Fibroblast of the aortic adventitia (primary cell): ENCODE results near the gene ZNF768. TPM values are rescaled to one million over a fixed set of nuclear protein-coding genes. Genes with fewer than 3 reads are reported as not detected.

ENCODE experiments used
- DNase-seq: peaks from one replicate; pipeline ENCODE4 v3.0.0-alpha.2; 2010; ENCODE audit warnings: low read depth
- H3K4me3 ChIP-seq: 2 replicates; pipeline ENCODE4 v1.5.1; 2011; ENCODE audit warnings: low read depth, mild to moderate bottlenecking, control low read depth, low read length, moderate library complexity
- CTCF ChIP-seq: IDR thresholded peaks from 2 replicates; pipeline ENCODE4 v1.5.1; 2011; ENCODE audit warnings: mild to moderate bottlenecking, low read length, control low read depth, inconsistent platforms; ENCODE audit not compliant: insufficient read depth
- total RNA-seq: library from RNA; depleted of rRNA; stranded (reverse); fragments of >200 nt; gene quantifications from 2 replicates; pipeline ENCODE4 v1.2.3, GENCODE V29; 2012; ENCODE audit warnings: low replicate concordance

ZNF768 gene
- total RNA-seq, 1 donor: 21.6 TPM

- no peak overlapping the region for H3K4me3 ChIP-seq
- no peak for DNase-seq
- TF ChIP-seq CTCF: no peak
Measured at GRCh38 chr16:30556125-30556473, 29.7 kb upstream of the ZNF768 start.

- no peak for TF ChIP-seq CTCF
- H3K4me3 ChIP-seq: no peak overlapping the region
- DNase-seq: no peak
Measured at GRCh38 chr16:30555315-30556124, 29.2 kb upstream of the ZNF768 start.

- no peak for DNase-seq
- TF ChIP-seq CTCF: no peak
- H3K4me3 ChIP-seq: no peak overlapping the region
Measured at GRCh38 chr16:30554557-30555314, 28.4 kb upstream of the ZNF768 start.

GRCh38 chr16:30553393-30553899, 27.1 kb upstream of the ZNF768 start:
- TF ChIP-seq CTCF: no peak
- H3K4me3 ChIP-seq: no peak overlapping the region
- no peak for DNase-seq

GRCh38 chr16:30552956-30553355, 26.6 kb upstream of the ZNF768 start:
- no peak for DNase-seq
- H3K4me3 ChIP-seq: no peak overlapping the region
- TF ChIP-seq CTCF: no peak

GRCh38 chr16:30551781-30552180, 25.4 kb upstream of the ZNF768 start:
- DNase-seq: no peak
- TF ChIP-seq CTCF: no peak
- no peak overlapping the region for H3K4me3 ChIP-seq
